Stimulated activated CD4-positive, alpha-beta T cell treated with anti-CD3 and anti-CD28 coated beads, Interleukin-2, amount 100 ng/mL, for 4 hours (primary cell): Measurements from ENCODE around the gene CCDC127.

Experiments
- DNase-seq: peaks from one replicate; pipeline ENCODE4 v3.0.0-alpha.2; 2020; ENCODE audit warnings: low read depth

The CCDC127 gene

DNA sequence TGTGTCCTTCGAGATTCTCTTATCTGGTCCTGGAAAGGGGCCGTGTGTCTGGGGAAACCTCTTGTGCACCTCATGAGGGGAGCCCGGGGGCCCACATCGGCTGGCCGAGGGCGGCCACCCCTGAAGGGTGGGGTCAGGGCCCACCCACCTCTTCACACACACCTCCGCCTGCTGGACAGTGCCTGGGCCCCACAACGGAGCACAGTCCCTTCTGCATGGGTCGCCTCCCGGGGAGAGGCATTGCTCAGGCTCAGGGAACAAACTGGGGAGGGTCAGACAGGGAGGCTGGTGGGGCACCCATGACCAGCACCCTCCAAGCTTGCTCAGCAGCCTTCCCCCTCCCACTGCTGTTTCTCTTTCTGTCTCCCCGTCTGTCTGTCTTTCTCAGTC is 28.0 kb downstream of the CCDC127 start:
- no peak for DNase-seq

DNA sequence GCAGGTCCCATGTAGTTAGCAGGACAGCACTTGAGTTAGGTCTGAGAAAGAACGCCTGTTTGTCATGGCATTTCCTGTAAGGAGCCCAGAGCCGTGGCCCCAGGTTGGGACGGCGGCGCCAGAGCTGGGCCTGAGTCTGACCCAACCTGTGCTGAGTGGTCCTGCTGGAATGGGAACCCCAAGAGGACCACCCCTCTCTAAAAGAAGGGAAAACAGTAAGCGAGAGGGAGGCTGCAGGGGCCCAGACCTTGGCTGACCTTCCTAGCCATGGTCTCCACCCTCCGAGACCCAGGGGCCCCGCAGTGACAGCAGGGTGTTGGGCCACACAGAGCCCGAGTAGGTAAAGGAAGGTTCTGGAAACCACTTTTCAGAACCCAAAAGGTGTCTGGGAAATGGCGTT is 28.5 kb downstream of the CCDC127 start:
- no peak for DNase-seq

DNA sequence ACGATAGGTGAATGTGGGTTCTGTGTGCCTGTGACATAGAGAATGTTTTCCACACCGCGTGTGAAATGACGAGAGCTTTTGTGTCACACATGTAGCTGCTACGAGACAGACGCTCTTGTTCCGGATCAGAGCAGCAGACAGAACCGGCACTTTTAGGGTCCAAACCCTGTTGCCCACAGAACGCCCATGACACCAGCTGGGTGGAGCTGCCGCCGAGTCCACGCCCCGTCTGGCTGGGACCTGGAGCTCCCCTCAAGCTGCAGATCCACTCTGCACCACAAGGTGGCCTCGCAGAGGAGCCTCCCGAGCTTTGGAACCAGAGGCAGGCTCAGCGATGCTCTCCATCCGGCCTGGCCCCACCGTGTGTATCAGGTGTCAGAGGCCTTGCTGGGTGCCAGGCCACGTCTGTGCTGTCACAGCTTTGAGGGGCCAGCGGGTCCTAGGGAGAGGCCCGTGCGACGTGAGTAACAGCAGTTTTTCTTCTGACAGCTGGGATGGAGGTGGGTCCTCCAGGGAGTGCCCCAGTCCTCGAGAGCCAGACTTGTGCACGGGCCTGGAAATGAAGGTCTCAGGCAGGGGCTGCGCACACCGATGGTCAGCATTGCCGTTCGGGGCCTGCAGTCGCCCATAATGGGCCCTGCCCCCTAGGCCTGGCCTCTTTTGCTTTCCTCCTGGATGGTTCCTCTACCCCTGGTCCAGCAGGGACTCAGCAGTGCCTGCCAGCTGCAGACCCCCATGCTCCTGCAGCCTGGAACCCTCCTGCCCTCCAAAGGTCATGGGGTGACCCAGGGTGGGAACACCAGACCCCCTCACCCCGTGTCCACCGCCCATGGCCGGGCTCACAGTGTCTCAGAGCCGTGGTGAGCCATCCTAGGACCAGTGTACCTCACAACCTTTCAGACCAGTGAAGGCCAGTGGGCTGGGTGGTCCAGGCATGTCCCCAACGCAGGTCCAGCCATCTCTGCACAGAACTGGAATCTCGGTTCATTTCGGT is 29.2 kb downstream of the CCDC127 start:
- peak; percentile 76 for DNase-seq

DNA sequence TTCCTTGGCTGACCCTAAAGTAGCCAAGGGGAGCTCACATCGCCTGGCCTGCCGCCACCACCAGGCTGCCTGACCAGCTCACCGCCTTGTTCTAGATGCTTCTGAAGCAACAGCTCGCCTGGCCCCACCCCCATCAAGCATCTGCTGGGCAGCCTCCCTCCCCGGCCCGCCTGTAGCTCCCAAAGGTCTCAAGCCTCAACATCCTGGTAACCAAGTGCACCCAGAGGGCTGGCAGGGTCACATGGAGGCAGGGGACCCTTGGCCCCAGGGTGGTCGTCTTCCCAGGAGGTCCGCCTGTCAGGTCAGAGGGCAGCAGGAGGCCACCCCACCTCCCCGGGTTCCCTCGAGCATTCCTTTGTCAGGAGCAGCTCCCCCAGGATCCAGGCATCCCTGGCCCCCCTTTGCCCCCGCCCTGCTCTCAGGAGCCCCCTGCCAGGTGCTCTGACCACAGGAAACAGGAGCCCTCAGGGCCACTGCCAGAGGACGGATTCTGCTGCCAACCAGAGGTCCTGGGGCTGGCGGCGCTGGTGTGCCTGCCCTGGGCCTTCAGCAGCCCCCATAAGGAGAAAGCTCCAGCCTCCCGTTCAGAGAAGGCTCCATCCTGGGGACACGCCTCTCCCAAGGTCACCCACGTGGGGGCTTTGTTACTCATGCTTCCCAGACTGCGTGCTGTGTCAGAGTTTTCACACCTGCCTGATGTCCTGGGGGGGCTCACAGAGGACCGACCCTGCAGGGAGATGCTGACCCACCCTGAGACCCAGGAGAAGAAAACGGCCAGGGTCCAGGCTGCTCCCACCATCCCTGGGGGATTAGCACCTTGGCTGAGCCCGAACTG is 30.1 kb downstream of the CCDC127 start:
- DNase-seq: no peak

DNA sequence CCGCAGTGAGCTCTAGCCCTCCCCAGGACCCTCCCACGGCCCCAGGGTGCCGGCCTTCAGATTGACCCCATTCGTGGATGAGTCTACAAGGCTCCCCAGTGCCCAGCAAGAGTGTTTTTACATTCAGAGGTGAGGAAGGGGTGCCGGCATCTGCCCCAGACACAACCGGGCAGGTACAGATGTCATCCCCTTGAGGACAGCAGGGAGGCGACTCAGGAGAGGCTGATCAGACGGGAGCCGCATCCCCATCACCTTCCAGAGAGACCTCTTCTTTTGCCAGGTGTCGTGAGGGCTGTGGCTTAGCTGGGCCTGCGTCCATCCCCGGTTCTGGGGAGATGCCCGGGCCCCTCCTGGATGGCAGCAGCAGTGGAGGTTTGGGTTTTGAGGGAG is 30.9 kb downstream of the CCDC127 start:
- DNase-seq: no peak

DNA sequence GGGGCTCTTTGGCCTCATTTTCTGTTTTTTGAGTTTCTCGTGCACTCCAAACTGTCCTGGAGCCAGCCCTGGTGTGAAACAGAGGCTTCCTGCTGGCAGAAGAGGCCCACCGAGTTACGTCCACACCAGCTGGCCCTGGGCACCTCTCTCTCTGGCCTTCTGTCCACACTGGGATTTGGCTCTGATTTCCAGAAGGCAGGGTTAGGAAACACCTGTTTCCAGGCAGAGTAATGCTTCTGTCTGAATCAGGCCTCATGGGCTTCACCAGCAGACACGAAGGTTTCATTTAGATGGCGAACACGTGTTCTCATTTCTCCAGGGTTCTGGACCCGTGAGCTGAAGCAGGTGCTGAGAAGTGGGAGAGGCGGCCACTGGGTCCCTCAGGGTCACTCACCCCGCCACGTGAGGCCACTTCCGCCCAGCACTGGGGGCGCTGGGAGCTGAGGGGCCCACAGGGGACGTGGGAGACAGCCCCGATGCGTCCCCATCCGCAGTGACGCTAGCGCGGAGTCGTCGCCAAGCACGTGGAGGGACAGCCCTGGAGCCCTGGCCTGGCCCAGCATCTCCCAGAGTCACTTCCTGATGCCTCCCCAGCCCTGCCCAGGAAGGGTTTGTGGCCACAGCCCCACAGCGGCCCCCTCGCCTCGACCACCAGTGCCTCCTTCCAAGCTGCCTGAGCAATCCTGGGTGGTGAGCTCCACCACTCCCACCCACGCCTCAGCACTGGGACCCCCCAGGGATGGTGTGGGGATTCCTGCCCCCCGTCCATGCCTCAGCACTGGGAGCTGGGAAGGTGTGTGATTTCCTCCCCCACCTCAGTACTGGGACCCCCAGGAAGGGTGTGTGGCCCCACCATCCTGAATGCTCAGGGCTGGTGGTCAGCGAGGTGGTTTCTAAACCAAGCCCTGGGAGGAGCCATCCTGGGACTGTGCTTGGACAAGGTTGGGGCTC is 31.6 kb downstream of the CCDC127 start:
- no peak for DNase-seq

DNA sequence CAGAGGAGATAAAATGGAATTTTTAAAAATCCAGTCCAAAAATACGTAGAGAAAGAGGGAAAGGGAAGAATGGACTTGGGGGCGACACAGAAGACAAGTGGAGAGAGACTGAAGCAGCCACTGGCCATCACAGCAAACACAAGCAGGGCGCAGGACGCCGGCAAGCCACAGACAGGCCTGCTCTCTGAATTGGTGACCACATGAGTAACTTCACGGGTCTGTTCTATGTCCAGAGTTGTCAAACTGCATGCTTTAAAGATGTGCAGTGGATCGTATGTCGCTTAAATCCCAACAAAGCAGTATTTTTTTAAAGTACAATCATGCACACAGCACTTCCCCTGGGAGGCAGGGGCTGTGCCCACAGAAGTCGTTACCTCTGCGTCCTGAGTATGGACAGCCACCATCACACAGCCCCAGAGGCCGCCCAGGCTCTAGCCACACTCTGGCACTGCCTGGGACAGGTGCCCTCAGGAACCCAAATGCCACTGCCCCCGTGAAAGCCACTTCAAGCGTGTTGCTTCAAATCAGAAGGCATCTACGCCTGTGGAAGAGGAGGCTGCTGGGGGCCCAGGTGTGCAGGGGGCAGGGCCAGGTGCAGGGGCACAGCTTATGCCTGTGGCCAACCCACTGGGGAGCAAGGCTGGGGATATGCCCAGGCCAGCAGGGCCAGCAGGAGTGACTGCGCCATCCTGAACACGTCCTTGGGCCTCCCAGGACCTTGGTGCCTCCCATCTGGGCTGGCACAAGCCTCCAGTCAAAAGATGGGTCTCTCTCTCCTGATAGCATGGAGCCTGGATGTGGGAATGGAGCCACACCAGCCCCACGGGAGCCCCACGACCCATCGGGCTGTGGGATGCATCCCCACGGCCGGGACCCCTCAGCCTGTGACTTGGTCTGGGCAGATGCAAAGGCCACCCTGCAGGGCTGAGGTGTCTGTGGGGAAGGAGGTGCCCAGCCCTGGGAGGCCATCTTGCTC is 32.6 kb downstream of the CCDC127 start:
- no peak for DNase-seq

DNA sequence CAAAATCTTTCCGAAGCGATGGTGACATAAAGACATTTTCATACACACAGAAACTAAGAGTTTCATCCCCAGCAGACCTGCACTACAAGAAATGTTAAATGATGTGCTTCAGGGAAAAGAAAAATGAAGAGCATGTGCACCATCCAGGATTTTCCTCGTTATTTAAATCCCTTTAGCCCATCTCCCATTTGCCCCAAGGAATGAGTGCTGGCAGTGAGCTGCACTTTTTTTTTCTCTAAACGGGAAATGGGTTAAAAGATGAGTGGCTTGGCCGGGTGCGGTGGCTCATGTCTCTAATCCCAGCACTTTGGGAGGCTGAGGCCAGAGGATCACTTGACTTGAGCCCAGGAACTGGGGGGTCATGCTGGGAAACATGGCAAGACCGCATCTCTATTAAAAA is 33.5 kb downstream of the CCDC127 start:
- DNase-seq: no peak

DNA sequence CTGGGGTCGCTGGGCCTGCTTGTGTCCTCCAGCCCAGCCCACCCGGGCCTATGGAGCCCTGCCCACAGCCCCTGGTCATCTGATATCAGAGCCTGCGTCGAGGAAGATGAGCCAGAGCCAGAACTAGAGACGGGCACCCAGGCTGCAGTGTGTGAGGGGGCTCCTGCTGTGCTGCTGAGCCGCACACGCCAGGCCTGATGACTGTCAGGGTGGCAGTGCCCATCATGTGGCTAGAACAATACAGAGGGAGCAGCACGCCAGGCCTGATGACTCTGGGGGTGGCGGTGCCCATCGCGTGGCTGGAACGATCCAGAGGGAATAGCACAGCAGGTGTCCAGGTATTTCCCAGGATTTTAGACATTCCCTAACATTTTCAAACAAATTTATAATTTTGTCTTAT is 35.8 kb downstream of the CCDC127 start:
- DNase-seq: no peak

DNA sequence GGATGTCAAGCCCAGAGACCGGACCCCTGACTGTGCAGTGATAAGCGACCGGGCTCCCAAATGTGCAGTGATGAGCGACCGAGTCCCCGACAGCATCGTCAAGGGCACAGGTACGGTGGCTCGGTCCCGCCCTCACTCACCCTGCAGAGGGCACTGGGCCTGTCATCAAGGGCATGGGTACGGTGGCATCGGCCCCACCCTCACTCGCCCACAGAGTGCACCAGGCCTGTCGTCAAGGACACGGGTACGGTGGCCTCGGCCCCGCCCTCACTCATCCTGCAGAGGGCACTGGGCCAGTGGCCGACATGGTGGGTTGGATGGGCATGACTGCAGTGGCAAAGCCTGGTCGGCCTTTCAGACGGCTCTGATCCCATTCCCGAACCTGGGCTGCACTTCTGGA is 36.4 kb downstream of the CCDC127 start:
- DNase-seq: no peak

DNA sequence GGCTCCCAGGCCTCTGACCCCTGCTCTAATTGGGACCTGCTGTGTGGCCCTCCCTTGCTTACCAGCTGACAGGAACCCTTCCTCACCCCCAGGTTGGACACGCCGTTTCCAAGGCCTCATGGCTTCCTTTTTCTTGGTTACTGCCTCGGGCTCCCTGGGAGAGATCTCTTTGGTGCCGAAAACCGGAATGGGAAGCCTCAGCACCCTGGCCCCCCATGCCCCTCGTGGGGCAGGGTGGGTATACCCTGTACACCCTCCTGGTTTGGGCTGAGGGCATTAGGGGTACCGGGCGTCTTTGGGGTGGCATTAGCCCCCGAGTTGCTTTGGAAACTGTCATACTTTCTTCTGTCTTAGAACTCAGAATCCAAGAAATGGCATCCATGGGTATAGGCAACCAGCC is 36.8 kb downstream of the CCDC127 start:
- DNase-seq: no peak

DNA sequence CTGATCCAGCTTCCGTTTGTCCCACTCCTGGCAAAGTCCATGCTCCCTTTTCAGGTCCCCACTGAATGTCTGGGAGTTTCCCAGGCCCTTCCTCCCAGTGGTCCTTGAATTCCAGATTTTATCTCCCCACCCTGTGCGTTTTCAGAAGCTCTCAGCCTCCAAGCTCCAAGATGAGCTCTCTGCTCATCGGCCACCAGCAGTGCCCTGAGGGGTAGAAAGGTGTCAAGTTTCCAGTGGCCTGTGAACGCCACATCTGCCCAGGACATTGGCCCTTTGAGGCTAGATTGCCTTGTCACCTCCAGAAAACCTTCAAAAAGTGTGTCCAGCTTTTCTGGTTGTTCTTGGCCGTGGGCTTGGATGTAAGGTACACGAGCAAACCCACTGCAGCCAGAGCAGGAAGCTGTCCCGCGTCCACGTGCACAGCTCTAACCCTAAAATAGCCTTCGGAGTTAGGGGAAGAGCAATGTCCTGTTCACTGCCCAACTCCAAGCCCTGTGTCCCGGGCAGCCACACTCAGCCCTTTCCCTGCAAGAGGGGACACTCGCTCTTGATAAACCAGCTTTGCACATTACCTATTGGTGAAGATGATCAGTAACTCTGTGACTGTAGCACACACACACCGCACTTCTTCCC is 37.6 kb downstream of the CCDC127 start:
- DNase-seq: no peak

DNA sequence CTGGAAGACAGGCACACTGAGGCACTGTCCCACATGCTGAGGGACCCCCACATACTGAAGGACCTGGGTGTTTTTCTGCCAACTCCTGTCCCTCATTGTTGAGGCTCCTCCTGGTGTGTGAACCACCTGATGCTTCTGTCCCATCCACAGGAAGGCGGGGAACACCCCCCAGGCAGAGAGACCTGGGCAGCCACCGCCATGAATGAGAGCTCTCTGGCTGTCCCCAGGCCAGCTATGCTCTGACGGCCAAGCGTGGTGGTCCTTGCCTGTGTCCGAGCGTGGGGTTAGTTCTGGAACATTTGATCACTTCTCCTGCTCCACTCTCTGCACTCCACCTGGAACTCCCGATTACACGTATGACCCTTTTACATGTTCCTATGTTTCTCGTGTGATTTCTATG is 38.6 kb downstream of the CCDC127 start:
- DNase-seq: no peak

DNA sequence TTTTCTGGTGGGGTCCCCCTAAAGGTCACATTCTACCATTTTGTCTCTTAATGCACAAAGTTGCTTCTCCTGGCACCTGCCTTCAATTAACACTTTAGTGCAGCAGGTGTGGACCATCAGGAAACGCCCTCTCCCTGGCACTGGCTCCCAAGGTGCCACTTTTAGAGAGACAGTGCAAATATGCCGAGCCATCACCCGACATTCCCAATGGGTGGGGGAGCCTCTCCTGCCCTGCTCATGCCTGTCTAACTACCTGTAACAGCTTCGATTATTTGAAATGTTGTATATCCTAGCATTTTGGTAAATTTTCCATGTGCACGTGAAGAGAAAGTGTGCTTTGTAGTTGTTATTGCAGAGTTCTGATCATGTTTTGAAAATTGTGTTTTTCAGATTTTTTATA is 39.8 kb downstream of the CCDC127 start:
- no peak for DNase-seq

DNA sequence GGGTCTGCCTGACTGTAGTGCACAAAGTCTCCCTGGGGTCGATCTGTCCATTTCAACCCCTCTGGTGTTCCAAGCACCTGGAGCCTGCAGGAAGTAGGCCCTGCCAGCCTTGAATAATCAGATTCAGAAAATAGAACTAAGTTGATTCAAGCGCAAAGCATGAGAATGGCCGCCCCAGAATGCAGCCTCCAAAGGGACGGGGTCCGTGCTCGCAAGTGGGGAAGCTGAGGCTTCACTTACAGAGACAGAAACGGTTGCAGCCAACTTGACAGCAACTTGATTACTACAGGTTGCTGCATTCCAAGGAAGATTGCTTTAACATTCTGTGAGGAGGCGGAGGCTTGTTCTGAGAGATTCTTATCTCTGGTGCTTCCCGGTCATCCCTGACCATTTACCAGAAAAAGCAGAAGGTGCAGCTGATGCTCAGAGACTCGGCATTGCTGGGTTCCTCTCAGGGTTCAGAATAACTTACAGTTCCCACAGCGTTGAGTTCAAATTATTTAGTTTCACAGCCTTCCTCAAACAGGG is 41.6 kb downstream of the CCDC127 start:
- no peak for DNase-seq

DNA sequence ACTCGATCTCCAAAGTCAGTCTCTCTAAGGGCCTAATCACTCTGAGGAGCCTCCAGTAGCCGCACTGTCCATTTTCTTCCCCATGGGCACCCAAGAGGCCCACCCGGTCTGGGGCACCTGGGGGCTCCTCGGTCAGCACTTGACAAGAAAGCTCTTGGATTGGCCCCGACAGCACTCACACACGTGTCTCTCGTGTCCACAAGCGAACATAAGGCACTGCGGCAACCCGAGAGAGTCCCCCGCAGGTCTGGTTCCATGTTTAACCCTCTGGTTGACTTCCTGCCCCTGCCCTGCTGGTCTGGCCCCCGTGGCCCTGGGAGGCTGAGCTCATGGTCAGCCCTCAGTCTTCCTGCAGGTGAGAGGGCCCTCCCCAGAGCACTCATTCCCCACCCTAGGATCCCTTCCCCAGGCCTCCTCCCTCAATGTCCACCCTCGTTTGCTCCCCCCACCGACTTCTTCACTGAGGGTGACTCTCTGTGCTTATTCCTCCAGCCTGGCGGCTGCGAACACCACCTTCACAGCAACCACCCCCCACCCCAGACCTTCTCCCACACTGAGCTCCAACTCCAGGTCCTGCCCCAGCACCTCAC is 43.0 kb downstream of the CCDC127 start:
- DNase-seq: no peak

DNA sequence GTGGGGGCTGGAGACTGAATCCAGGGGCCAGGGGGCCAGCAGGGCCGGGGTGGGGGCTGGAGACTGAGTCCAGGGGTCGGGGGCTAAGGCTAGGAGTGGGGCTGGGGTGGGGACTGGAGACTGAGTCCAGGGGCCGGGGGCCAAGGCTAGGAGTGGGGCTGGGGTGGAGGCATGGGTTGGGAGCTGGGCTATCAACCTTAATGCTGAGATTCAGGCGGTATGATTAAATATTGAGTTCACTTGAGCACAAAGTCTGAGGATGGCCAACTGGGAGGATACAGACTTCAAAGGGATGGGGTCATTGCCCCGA is 43.7 kb downstream of the CCDC127 start:
- no peak for DNase-seq

DNA sequence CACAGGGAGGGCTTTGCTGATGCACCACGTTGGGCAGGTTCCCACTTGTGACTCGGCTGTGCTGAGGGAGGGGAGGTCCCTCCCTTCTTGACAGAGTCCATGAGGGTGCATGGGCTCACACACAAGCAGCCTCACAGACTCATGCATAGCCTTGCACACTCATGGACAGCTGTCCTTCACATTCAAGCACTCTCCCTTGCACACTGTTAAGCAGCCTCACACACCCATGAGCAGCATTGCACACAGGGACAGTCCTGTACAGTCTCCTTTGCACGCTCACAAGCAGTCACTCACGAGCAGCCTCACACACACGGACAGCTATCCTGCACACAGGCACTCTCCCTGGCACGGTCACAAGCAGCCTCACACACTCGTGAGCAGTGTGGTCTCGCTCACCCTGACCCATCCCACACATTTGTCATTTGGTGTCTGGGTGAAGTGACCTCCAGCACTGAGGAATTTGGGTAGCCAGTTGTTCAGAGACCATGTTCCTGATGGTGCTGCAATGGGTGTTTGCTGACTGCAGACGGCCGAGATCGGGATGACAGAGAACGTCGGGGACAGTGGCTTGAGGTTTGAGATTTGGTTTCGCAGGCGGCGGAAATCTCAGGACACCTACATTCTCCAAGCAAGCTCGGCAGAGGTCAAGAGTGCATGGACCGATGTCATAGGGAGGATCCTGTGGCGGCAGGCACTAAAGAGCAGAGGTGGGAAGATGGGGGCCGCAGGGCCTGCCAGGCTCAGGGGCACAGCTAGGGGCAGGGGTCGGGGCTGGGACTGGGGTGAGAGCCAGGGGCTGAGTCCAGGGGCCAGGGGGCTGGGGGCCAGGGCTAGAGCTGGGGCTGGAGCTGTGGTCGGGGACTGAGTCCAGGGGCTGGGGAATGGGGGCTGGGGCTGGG is 44.3 kb downstream of the CCDC127 start:
- no peak for DNase-seq

DNA sequence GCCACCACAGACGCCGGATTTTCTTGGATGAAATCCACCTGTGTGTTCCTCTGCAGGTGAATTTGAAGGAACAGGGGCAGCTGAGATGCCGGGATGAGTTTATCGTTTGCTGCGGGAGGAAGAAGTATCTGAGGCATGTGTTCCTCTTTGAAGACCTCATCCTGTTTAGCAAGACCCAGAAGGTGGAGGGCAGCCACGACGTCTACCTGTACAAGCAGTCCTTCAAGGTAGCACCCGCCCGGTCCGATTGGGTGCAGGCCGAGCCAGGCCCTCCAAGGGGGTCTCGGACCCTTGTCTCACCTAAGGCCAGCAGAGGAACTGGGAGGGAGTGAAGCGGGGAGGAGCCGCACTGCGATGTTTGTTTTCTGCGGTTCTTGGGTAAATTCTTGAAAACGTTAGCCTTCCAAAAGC is 45.1 kb downstream of the CCDC127 start:
- no peak for DNase-seq
